Measurements from ENCODE around the gene YTHDC2.

YTHDC2 gene

DNA sequence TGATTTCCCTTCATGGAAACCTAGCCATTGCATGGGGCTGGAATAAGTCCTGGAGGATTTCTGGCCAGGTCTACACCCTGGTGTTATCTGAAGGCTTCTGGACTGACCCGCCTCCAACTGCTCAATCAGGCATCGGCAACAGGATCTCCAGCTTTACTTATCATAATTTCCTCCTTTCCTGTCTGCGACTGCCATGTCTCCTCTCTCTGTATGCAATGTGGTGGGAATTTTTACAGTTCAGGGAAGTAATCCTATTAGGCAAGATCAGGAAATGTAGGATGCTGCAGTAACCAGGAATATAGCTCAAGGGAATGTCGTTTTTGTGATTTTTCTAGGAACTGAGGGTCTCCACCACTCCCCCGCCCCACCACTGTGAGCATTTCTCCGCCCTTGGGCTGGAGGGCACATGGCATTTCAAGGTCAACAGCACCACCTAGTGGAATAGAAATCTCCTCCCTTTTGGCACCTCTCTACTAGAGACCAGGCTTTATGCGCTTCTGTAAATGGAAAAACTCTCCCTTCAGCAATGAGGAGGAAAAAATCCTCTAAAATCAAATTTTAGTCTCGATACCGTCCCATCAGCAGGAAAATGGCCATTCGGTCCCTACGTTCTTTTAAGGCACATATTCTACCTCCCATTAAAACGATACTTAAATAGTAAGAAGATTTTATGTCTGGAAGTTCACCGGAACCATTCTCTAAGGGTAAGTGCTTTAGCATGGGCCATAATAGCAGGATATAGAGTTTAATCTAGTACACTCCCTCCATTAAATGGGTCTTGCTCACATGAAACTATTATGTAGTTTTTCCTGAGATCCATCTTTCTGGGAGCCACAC lies 93.0 kb downstream of the YTHDC2 start:
- DNase-seq: peak; percentile 54

DNA sequence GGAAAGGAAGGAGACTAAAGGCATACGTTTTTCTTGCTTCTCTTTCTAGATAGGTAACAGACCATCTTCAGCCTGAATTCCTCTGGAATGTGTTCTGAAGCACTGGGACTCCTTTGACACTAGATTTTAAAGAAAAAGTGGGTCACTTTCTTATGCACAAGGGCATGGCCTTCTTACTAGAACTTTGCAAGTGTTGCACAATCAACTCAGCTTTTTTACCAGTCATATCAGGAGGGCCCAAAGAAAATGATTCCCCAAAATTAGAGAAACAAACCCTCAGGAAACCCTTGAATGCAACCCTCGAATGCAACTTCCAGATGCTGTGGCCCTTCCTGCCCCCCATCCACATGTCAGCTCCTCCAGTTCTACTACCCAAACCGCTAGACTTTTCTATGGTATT lies 93.9 kb downstream of the YTHDC2 start:
- DNase-seq: no peak

DNA sequence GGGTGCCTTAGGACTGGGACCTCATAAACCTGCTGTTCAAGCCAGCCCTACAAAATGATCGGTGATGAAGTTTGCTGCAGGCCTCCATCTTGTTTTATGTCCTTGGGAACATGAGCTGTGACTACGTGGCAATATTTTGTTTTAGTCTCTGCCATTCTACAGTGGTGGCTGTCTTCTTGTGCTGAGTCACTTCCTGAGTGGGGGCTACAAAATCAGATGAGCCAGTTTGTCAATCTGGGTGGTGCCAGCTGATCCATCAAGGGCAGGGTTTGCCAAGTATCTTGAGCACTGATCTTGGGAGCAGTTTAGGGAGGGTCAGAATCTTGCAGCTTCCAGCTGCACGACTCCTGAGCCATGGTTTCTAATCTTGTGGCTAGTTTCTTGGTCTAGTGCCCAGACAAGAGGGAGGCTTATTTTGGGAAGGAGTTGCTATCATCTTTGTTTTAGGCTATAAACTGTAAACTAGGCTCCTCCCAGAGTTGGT lies 94.7 kb downstream of the YTHDC2 start:
- peak; percentile 12 for DNase-seq

DNA sequence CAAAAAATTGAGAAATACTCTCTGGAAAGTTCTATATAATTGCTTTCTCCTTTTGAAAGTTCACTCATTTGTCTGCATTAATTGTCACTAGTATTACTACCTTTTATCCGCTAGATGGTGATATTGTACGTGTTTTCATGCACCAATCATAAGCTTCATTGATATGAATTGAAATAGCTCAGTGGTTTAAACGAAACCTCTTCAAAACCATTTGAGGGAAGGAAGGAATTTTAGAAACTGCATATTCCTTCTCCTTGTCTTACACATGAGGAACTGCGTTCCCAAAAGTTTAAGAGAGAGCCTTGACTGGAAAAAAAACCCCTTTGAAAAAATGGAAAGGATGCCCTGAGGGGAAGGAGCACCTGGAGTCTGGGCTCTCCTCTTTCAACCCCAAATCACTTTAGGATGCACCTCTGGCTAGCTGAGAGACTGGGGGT lies 98.6 kb downstream of the YTHDC2 start:
- peak; percentile 28 for DNase-seq

DNA sequence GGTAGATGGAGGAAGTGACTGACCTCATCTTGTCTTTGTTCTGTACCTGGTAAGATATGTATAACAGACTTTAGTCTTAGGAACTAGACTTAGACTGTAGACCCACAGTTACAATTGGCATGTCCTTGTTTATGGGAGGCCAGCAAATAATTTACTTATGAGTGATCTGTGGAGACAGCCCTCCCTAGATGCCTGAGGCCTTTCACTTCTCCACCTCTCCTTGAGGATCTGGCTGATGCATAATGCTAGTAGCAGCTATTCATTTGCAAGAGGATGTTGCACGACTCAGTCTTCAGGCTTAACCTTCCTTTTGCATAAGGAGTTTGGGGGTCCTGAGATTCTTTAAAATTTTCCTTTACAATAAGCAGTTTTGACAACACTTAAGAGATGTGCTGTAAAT lies 100.7 kb downstream of the YTHDC2 start:
- DNase-seq: peak; percentile 1

DNA sequence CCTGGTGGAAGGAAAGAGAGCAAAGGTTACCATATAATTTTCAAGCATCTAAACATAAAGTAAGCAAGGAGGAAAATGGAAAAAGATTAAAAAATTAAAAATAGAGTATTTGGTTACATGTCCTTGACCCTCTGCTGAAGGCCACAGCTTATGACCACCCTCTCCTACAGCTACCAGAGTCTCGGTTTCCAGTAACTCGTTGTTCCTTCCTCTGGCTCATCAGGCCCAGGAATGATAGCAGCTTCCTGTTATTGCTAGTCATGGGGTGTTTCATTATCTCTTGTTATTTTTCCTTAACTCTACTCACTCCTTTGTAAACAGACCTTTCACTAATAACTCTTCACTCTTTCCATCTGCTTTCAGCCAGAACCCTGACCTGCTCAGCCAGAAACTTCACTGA lies 102.2 kb downstream of the YTHDC2 start:
- DNase-seq: no peak

DNA sequence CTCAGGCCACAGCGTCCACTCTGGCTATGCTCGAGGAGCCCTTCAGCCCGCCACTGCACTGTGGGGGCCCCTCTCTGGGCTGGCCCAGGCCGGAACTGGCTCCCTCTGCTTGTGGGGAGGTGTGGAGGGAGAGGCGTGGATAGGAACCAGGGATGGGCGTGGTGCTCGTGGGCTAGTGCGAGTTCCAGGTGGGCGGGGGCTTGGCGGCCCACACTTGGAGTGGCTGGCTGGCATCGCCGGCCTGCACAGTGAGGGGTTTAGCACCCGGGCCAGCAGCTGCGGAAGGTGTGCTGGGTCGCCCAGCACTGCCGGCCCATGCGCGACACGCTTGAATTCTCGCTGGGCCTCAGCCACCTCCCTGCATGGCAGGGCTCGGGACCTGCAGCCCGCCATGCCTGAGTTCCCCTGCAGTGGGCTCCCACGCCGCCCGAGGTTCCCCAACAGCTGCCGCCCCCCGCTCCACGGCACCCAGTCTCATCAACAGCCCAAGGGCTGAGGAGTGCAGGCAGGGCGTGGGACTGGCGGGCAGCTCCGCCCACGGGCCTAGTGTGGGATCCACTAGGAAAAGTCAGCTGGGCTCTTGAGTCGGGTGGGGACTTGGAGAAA lies 103.8 kb downstream of the YTHDC2 start:
- no peak for DNase-seq

DNA sequence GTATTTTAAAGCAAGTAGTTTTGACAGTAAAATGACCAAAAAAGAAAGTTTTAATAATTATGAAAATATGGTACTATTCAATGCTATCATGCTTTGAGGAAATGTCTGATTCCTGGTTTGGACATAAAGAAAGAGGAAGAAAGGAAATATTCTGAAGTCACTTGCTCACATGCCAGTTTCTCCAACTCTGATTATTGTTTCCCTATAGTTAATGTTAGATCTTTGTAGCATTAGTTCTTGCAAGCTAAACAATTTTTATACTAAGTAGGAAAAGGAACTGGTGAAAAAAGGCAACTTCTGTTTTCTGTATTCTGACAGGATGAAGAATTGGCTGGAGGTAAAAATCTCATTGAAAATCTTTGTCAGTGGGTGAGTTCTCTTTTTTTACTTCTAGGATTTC lies 119.5 kb downstream of the YTHDC2 start:
- DNase-seq: no peak

DNA sequence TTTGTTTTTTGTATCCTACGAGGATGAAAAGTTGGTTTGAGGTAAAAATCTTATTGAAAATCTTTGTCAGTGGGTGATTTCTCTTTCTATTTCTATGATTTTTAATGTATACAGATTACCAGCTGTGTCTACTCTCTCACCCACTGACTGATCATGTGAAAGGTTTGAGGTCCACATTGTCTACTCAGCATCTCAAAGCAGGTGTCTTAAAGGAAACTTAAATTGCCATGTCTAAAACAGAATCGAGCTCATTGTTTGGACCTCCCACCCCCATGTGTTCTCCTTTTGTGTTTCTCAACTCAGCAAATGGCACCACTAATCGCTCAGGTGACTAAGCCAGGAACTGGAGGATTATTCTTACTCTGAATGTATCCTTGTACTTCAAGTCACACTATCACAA lies 121.5 kb downstream of the YTHDC2 start:
- no peak for DNase-seq

DNA sequence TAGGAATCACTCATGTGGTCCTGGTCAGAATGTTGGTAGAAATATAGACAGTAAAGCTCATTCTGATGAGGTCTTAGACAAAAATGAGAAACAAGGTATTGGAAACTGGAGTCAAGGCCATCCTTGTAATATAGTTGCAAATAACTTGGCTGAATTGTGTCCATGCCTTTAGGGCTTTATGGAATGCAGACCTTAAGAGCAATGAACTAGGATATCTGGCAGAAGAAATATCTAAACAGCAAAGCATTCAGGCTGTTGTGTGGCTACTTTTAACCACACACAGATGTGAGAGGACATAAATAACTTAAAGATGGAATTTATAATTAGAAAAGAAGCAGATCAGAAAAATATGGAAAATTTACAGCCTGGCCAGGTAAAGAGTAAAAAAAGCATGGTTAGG lies 128.2 kb downstream of the YTHDC2 start:
- DNase-seq: no peak

Data from fibroblast of skin of abdomen (primary cell).